Inferior parietal cortex (tissue), 1 donor: ENCODE measurements around the gene TMUB1.

Experiments used
- DNase-seq: peaks from one replicate; pipeline ENCODE4 v3.0.0-alpha.2; 2016; ENCODE audit errors: extremely low spot score

TMUB1 gene

DNA sequence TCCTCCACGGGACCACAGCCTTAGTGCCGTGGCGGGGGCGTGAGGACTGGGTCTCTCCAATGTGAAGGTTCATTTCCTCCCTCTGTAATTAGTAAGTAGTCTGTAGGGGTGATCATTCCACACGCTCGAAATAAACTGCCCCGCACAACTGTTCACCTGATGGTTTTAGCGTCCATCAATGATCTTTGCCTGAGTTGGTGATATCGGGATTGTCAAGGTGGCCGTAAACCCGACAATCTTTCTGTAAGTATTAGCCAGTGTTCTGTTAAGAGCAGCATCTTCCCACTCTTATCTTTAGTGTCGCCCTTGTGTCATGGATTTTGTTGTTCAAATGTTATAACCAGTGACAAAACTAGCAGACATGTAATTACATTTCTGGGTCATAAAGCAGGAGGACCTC, 20.7 kb upstream of the TMUB1 start:
- no peak for DNase-seq

DNA sequence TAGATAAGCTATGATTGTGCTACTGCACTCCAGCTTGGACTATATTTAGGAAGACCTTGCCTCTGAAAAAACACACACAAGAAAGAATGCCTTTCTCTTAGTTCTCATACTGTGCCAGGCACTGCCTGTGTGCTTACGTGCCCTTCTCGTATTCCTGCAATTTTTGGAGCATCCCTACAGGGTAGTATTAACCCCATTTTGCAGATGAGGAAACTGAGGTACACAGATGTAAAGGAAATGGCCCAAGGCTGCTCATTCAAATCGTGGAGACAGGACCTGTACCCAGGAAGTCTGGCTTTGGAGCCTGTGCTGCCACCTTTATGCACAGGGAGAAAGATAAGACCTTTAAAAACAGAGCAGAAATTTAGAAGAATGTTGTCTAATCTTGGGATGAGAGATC, 19.7 kb upstream of the TMUB1 start:
- DNase-seq: no peak

DNA sequence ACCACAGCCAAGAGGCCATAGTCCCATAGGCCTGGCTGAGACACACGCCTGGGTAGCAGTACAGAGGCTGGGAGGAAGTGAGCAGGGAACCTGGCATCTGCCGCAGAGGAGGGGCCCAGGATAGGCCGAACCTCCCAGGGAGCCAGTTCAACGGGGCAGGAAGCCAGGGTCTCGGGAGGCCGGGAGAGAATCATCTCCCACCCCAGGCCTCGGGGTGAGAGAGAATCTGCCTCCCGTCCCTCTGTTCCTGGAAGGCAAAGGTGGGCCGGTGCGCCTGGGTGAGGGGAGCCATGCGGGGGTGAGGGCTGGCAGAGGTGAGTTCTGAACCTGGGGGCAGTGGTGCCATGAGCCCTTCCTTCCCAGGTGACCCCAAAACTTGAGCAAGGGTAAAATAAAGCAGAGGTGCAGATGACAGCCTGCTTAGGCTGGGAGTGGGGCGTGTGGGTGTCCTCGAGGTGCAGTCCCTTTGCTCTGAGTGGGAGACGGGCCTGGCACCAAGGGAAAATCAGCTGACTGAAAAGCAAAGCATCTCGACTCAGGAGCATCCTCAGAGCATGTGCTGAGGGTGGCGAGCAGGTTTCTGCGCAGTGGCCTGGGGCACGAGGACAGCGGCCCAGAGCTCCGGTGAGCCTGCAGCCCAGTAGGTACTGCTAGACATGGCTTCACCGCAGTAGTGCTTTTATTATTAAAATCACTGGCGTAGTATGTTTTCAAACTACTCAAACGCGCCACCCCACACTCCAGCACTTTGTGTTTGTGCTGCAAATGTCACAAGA, 18.5 kb upstream of the TMUB1 start:
- DNase-seq: no peak

DNA sequence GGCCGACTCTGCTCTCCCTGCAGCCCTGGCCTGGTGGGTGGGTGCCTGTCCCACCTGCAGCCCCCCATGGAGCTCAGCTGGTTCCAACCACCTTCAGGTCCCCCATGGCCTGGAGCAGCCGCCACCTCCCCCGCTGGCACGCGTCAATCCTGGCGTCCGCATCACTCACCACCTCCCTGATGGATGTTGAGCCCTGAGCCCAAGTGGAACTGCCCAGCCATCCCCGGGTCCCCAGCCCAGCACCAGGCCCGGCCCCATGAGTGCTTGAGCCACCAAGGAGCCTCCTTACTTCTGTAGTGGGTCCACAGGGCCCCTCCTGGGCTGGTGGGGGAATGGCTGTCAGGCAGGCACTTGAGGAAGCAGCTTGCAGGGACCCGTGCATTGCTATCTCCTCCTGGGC, 17.6 kb upstream of the TMUB1 start:
- DNase-seq: no peak

DNA sequence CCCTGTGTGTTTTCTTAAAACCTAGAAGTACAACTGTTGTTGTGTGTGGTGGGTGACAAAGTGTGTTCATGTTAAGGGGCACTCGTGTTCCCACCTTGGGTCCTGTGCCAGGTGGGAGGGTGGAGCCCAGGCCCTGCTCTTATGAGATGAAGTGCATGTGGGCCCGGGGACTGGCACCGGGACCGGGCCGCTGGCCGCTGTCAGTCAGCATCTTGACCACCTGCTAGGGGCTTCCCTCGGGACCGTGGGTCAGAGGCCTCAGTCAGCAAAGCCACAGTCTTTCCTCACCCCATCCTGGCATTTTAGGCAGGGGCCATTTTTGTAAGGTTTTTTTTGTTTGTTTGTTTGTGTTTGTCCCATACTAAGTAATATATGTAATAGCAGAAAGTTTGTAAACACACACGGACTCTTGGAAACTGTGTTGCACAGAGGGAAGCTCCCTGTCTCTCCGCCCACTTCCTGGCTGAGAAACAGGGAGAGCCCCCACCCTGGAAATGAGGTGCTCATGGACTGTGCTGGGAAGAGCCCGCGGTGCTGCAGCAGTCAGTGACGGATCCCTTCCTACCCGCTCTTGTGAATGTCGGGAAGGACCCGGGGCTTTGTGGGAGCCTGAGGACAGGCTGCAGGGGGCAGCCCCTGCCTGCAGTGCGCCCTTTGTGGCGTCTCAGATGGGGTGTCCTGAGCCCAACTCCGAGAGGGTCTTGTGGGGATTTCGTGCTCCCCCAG, 16.4 kb upstream of the TMUB1 start:
- no peak for DNase-seq

- DNase-seq: no peak
Measured at GRCh38 chr7:151095828-151096475, 12.7 kb upstream of the TMUB1 start.

DNA sequence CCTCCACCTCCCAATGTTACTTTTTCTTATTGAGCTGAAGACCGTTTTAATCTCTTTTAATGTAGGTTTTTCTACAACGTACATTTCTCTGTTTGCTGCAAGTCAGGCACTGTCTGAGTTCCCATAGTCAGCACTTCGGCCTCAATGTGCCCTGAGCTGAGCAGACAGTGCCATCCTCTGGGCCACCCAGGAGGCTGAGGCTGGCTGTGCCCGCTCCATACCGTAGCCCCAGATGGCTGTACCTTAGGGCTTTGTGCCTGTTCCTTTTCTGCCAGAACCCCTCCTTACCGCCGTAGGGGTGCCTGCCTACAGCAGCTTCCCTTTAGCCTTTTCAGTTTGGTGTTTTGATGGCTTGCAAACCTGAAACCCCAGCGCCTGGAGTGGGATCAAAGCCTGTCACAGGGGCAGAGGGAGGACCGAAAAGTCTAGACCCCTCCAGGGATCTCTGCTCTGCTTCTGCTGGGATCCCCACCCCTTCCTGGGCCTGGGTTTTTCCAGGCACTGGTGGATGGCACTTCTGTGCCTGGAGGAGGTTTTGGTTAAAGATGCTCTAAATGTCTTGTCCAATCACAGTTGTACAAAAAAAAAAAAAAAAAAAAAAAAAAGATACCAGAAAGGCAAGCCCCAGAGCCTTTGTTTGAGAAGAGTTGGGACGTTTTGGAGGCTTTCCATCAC, 12.0 kb upstream of the TMUB1 start:
- no peak for DNase-seq

- DNase-seq: no peak
Measured at GRCh38 chr7:151094675-151095074, 11.4 kb upstream of the TMUB1 start.

GRCh38 chr7:151093748-151094147, 10.5 kb upstream of the TMUB1 start:
- no peak for DNase-seq

- no peak for DNase-seq
Measured at GRCh38 chr7:151091988-151092387, 8.7 kb upstream of the TMUB1 start.

GRCh38 chr7:151091431-151091830, 8.1 kb upstream of the TMUB1 start:
- DNase-seq: no peak

- DNase-seq: no peak
Measured at GRCh38 chr7:151091003-151091402, 7.7 kb upstream of the TMUB1 start.

DNA sequence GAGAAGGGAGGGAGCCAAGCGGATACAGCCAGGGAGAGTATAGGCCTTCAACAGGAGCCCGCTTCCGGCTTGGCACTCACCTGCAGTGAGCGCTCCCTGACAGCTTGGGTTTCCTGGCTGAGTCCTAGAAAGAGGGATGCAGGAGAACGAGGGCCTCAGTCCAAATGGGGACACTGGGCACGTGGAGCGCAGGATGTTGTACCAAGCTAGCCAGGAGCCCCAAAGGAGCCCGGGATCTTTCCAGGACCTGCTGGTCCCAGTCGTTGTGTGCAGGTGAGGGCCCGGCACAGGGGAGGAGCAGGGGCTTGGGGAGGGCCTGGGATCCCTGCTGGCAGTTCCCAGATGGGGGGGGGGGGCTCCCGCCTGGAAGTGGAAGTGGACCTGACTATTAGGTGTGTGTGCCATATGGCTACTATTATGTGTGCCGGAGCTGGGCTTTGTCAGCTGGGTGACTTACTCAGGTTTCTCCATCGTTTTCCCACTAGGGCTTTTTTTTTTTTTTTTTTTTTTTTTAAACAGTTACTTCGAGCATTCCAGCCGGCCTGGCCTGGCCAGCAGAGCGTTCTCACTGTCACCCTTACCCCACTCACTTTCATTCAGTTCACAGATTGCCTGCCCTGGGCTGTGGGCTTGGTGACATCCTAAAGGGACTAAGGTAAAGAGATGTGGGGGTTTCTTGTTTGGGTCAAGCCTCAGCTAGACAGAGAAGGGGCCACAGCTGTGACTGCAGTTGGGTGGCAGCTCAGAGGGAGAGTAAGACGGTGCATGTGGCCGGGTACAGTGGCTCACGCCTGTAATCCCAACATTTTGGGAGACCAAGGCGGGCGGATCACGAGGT, 6.8 kb upstream of the TMUB1 start:
- no peak for DNase-seq

DNA sequence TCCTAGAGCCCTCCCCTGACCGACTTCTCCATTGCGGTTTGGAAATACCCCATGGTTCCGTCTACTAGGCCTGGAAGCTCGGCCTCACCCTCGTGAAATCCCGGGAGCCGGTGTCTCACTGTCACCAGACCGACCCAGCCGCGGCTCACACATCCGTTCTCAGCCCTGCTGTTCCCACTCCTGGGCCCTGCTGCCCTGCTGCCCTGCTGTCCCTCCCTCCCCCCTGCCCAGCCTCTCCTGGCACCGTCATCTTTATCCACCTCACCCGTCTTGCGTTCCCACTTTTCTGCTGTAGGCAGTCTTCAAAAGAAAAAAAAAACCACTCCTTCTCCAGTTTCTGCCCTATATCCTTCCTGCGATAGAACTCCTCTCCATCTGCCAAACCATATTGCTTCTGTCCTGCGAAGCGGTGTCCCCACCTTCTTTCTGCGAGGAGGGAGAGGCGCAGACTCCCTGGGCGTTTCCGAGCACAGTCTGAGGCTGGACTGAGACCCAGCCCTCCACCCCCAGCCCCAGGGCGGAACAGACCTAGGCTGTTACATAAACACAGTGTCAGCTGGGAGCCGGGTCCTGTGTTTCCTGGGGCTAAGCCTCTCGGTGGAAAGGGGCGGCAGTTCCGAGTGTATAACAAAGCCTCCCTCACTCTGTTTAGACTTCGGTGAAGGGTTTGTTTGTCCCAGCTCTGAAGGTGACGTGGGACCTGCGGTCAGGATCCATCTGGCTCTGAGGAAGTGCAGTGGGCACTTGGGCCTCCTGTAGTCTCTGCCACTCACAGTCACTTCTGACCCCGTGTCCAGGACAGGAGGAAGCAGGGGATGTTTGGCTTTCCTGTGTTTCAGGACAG, 5.8 kb upstream of the TMUB1 start:
- DNase-seq: no peak

GRCh38 chr7:151088019-151088855, 4.9 kb upstream of the TMUB1 start:
- no peak for DNase-seq

DNA sequence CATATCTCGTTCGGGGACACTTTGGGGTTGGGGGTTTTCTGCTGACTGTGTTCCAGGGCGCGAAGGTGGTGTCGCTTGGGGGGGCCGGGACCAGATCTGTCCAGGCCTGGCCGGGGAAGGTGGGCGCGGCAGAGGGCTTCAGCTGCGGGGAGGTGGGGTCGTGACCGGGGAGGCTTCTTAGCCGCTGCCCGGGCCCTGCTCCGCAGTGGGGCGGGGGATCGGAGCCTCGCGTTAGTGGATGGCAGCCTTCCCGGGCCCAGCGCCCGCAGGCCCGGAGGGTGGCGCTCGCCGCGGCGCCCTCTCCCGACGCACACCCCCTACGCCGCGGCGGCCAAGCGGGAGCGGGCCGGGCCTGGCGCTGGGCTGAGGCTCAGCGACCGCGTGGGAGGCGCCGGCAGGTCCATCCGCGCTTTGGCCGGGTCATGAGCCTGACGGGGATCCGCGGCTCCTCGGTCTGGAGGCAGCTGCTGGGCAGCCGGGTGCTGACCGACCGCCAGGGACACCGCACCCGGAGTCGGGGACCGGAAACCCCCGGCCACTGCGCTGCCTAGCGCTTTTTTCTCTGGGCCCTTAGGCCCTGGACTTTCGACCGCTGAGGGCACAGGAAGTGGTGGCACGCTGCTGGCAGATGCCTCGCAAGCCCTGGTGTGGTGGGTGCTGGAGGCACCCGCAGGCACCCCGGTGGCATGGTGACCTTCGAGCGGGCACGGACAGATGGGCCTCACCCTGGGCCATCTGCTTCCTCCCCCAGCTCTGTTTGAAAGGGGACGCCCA, 4.1 kb upstream of the TMUB1 start:
- DNase-seq: no peak

DNA sequence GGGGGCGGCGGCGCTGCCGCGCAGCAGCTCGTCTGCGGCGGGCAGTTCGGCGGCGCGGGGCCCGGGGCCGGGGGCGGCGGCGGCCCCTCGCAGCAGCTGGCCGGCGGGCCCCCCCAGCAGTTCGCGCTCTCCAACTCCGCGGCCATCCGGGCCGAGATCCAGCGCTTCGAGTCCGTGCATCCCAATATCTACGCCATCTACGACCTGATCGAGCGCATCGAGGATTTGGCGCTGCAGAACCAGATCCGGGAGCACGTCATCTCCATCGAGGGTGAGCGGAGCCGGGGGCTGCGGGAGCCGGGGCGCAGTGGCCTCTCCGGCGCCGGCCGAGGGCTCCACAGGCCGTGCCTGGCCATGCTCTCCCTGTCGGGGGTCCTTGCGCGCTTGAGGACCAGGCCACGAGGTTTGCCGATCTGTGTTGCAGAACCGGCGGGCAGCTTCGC, 3.5 kb upstream of the TMUB1 start:
- no peak for DNase-seq

GRCh38 chr7:151085691-151086620, 2.7 kb upstream of the TMUB1 start, which contains the start of gene AGAP3:
Gene AGAP3 (plus strand): TSS chr7:151086475. CDS start chr7:151086742, 267 bp downstream.
- no peak for DNase-seq
